ENCODE data around the gene C1orf167.
A peak's percentile ranks its signal among the peaks of the same experiment; 100 is the strongest.

Gene C1orf167

DNA sequence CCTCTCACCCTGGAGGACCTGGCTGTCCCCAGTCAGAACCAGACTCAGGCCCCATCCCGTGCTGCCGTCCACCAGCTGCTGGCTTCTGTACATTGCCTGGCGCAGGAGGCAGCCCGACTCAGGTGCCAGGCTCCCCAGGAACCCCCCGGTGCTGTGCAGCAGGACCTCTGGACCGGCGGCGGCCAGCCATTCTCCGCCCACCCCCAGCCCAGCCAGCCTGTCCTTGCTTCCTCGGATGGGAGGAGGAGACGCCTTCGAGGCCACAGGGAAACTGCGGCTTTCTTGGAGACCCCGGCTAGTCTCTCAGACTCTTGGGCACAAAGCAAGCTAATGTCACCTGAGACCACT lies 4.4 kb downstream of the C1orf167 start:
- no peak for DNase-seq

DNA sequence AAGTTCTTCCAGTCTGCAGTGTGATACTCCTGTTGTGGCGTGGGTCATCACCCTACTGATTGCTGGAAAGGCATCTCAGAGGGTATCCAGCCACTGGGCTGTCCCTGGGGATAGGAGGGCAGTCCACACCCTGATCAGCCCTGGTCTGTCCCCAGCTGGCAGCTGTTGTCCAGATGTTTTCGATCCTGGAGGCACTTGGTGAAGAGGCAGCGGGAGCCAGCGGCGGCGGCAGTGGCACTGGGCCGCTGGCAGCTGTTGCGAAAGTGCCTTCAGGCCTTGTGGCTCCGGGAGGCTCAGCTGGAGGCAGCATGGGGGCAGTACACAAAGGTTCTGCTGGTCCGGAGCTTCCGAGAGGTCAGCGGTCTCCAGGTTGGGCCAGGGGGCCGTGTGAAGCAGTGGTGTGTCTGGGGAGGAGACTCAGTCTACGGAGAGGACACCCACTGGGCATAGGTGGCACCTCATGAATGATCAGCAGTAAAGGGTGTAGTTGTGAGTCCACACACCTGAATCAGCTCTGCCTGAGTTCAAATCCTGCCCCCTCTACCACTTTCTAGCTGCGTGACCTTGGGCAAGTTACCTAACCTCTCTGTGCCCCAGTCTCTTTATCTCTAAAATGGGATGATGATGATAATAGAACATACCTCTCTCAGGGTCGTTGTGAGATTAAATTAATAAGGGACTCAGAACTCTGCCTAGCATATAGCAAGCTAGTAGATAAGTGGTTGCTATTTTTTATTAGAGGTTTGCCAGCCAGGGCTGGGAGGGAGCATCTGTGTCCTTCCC lies 6.1 kb downstream of the C1orf167 start:
- no peak for DNase-seq

DNA sequence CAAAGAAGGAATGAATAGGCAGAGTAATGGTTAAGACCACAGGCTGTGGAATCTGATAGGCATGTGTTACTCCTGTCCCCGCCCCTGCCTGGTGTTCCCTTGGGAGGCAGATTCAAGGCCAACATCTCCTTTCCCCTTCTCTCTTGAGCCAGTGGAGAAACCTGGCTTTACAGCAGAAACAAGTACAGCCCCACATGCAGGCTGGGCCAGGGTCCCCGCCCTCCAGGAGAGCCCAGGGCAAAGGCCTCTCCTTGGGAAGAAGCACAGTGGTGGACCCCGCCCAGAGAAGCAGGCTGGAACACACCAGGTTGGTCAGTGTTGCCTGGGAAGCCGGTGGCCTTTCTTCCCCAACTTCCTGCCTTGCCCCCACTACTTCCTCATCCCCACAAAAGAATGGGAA lies 6.8 kb downstream of the C1orf167 start:
- no peak for DNase-seq

DNA sequence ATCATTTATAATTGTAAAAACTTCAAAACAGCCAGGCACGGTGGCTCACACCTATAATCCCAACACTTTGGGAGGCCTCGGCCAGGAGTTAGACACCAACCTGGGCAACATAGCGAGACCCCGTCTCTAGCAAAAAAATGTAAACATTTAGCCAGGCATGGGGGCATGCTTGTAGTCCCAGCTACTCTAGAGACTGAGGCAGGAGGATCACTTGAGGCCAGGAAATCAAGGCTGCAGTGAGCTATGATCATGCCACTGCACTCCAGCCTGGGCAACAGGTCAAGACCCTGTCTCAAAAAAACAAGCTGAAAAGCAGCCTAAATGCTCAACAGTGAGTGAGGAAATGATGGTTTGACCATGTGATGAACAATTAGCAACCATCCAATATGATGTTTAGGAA lies 7.3 kb downstream of the C1orf167 start:
- no peak for DNase-seq

DNA sequence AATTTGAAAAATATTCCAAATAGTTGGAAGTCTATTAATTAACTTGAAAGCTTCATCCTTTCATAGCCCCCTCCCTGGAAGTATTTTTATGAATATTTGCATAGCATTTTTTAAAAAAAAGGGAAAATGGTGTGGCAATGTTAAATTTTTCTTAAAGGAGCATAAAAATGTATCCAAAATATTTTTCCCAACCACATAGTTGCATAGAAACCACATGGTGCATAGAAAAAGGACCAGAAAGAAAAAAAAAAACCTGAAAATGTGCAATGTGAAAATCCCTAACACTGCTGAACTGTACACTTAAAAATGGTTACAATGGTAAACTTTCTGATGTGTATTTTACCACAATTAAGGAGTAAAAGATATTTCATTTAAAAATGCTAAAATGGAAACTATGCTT lies 8.0 kb downstream of the C1orf167 start:
- DNase-seq: no peak

DNA sequence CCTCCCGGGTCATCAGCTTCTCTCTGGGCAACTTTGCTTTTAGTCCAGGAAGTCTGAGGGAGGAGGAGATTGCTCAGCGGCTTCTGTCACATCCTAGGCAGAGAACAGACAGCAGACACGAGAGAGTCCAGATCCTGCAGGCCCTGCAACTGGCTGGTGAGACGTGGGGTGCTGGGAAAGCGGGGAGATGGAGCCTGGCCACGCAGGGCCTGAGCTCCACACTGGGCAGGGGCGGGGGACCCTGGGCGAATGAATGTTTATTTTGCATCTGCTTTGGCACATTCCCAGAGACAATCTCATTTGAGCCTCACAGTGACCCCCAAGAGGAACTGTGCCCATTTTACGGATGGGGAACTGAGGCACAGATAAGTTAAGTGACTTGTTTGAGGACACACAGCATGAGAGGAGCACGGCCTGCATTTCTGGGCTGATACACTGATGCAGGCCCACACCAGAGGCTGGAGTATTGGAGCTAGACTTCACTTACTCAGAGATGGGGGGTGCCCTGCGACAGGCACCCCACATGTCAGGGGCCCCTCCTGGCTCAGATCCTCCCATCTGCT lies 9.6 kb downstream of the C1orf167 start:
- DNase-seq: no peak

DNA sequence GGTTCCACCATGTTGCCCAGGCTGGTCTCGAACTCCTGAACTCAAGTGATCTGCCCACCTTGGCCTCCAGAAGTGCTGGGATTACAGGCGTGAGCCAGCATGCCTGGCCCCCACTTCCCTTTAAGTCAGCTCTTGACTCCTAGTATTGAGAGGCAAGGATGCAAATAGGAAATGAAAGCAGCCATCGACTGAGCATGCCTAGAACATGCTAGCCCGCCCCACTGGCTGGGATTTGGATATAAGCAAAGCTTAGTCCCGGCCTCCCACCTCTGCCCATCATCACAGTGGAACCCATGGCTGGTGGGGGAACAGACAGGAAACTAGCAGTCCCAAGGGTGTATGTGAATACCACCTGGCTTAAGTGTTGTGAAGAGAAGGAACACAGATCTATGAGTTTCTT lies 10.5 kb downstream of the C1orf167 start:
- no peak for DNase-seq

DNA sequence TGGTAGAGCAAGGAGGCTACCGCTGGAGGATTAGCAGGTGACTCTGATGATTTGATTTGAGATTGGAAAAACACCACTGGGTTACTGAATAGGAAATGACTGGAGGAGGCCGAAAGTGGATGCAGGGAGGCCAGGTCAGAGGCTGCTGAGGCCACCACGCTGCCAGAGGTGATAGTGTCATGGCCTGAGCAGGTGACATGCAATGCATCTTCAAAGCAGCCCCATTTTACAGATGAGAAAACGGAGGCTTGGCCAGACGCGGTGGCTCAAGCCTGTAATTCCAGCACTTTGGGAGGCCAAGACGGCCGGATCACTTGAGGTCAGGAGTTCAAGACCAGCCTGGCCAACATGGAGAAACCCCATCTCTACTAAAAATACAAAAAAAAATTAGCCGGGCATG lies 12.8 kb downstream of the C1orf167 start:
- DNase-seq: no peak

DNA sequence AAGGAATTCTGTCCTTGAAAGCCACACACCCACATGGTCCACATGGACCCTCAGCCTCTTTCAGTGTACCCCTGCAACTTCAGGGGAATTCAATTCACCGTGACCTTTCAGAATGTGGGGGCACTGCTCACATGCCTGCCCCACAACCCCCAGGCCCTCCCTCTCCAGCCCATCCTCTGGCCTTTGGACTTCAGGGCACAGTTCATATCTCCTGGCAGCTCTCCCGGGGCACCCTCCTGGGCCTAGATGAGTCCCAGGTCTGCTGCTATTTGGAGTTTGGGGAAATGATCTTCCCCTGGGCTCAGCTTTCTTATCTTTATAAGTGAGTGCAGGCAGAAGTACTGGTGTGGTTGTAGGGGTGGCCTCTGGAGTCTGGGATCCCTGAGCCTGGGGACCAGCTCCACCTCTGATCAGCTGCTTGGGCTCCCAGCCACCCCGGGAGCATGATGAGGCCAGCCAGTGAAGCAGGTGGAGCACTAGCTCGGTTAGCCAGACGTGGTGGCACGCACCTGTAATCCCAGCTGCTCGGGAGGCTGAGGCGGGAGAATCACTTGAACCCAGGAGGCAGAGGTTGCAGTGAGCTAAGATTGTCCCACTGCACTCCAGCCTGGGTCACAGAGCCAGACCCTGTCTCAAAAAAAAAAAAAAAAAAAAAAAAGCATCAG lies 15.8 kb downstream of the C1orf167 start:
- no peak for DNase-seq

DNA sequence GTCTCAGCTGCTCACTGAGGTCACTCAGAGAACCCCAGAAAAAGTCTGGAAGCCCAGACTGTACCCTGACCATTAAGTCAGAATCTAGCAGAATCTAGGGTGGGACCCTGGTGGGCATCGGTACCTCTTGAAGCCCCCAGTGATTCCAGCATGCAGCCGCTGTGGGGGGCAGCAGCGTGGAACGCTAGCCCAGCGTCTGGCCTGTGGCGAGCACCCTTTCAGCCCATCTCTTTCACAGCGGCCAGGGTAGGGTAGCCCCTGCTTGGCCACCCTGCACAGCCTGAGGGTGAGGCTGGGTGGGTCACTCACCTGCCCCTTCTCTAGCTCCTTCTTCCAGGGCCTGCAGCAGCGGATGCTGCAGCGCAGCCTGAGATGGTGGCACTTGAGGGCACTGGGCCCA lies 16.3 kb downstream of the C1orf167 start:
- DNase-seq: no peak

DNA sequence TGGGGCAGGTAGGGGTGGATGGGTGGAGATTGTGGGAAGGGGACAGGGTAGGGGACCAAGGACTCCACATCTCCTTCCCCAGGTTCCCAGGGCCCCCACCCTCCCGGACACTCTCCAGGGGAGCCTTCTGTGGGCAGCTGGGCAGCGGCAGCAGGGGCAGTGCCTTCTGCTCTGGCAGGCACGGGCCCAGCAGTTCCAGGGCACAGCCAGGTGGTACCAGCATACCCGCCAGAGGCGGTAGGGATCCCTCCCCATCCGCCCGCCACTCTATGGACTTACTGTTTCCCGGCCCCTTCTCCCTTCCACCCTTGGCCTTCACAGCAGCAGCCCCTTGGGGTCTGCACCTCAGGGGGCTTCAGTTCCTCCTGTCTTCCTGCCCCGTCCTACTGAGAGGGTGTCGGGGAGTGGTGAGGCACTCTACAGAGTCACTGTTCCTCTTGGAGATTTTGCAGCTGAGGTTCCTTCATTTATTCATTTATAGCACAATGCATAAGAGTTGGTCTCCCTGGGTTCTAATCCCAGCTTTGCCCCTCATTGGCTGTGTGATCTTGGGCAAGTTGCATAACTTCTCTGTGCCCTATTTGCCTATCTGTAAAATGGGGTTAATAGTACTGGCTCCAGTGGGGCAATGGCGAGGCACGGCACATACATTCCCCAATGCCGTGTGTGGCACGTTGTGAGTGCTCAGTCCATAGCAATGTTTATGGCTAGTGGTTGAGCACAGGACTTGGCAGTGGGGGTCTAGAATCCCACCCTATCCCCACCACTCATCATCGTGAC lies 17.0 kb downstream of the C1orf167 start:
- no peak for DNase-seq

DNA sequence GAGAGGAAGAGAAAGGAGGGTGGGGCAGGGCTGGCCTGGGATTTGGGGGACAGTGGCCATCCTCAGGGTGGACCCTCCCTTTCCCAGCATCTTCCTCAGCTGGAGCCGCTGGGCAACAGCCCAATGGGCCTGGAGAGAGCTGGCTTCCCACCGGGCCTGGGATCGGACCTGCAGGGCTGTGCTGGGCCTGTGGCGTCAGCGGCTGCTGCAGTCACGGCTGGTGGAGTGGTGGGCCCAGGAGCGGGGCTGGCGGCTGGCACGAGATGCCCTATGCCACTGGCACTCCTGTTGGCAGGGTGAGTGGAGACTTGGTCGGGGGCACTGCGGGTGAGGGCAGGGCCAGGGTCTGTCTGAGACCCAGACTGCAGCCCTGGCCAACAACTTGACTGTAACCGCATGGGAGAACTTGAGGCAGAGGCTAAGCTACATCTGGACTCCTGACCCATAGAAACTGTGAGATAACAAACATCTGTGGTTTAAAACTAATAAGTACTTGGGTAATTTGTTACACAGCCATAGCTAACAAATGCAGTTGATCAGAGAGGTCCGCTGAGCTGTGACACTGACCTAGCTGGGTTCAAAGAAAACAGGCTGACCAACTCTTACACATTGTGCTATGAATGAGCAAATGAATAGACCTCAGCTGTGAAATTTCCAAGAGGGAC lies 17.9 kb downstream of the C1orf167 start:
- no peak for DNase-seq

DNA sequence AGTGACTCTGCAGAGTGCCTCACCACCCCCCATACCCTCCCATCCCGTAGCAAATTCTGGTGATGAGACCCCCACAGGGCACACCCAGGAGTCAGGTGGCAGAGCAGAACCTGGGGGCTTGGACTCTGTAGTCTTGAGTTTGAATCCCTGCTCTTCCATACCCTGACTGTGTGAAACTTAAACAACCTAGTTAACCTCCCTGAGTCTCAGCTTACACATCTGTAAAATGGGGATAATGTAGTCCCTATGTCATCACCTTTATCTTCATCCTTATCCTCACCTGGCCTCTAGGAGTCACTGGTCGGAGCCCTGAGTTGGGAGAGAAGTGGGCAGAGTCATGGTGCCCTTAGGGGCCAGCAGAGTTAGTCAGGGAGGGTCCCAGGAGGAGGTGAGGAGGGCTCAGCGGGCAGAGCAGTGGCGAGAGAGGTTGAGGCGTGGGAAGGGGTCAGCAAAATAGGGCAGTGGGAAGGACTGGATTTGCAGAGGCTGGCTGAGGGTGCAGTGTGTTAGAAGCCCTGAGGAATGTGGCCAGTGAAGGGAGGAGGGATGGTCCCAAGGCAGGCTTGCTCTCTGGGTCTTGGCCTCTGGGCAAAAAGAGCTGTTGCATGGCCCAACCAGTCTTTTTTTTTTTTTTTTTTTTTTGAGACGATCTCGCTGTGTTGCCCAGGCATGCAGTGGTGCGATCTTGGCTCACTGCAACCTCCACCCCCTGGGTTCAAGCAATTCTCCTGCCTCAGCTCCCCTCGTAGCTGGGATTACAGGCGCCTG lies 18.6 kb downstream of the C1orf167 start:
- DNase-seq: no peak

DNA sequence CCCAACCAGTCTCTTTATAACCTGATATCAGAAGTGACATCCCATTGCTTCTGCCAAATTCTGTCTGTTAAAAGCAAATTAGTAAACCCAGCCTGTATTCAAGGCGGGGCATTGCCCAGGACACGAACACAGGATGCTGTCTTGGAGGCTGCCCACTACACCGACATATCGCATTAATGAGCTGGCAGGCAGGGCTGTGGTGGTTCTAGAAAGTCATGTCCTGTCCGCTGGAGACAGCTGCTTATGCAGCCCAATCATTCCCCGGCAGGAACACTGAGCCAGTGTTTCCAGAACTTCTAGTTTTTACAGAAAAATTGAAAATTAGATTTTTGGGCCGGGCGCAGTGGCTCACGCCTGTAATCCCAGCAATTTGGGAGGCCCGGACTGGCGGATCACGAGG lies 19.3 kb downstream of the C1orf167 start:
- DNase-seq: no peak

DNA sequence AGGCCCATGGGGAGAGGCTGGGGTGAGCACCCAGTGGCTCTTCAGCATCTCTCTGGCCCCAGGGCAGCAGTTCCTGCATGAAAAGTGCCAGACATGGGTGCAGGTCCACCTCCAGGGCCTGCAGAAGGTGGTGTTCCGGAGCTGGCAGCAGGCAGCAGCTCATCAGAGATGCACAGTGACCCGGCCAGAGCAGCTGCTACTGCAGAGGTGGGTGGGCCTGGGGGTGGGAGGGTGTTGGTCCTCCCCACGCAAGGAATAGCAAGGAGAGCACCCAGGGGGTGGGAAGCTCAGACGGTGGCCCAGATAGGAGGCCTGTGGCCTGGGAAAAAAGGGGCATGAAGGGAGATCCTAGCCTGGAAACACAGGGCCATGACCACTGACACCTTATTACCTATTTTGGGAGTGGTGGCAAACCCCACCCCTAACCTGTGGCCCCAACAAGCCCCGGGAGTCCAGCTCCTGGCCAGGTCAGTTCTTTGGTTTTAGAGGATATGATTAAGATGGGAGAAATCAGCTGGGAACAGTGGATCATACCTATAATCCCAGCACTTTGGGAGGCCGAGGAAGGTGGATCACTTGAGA lies 20.2 kb downstream of the C1orf167 start:
- no peak for DNase-seq

DNA sequence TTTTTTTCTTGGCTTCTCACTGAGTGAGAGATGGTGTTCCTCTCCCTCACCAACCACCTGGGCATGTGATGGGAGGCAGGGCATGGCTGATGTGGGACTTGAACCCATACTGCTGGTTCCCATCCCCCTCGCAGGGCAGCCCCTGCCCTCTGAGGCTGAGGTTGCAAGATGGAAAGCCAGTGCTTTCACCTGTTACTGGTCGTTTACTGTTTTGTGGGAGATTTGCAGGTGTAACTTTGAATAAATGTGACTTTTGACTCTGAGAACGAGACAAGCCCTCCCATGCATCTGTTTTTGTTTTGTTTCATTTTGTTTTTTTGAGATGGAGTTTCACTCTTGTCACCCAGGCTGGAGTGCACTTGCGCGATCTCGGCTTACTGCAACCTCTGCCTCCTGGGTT lies 21.6 kb downstream of the C1orf167 start:
- DNase-seq: no peak

DNA sequence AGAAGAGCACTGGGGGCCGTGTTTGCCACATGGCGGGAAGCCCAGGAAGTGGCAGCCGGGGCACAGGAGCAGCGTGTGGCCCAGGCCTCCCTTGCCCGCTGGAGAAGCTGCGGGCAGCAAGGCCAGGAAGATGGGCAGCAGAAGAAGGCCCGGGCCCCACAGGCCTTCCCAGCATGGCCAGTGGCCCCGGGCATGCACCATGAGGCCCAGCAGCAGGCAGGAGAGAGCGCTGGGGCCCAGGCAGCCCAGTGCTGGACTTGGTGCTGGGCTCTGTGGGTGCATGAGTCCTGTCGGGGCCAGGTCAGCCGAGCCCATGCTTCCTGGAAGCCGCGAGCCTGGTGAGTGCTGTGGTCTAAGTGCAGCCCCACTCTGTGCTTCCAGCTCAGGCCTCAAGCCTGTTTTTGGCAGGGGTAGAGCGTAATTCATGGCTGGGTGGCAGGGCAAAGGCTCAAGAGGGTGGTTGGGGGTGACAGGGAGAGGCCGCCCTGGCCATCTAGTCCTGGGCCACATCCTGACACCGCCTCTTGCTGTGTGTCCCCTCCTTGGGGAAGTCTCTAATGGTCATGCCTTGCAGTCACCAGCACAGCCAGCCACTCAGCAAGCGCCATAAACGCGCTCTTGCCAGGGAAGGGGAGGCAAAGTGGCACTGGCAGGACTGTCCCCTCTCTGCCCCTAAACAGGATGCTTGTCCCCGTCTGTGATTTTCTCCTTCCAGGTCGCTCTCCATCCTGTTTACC lies 22.4 kb downstream of the C1orf167 start:
- no peak for DNase-seq

DNA sequence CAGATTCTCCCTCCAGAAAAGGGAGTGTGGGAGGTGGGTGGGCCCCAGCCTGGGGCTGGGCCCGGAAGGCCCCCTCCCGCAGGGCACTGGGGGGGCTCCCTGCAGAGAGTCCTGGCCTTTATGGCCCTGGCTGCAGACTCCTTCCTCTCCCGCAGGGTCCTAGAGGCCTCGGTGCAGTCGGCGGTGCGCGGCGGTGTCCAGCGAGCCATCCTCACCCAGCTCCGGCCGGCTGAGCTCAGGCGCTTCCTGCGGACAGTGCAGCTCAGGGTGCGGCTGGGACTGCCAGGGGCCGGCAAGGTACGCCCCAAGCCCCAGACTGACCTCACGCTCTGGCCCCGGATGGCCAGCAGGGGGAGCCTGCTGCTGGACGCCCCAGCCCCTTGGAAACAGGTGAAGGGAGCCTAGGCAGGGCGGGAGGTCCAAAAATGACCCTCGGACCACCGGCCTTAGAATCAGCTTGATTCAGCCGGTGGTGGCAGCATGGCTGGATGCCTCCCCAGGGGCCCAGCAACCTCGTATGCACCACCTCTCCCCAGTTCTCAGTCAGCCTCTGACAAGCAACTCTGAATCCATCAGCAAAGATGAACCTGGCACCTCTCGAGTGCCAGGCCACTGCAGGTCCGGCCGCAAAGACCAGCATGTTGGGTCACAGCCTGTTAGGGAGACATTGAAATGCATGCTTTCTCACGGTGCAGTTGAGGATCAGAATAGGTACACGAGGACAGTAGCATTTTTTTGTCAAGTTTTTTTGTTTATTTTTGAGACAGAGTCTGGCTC lies 23.2 kb downstream of the C1orf167 start:
- DNase-seq: peak; percentile 70

DNA sequence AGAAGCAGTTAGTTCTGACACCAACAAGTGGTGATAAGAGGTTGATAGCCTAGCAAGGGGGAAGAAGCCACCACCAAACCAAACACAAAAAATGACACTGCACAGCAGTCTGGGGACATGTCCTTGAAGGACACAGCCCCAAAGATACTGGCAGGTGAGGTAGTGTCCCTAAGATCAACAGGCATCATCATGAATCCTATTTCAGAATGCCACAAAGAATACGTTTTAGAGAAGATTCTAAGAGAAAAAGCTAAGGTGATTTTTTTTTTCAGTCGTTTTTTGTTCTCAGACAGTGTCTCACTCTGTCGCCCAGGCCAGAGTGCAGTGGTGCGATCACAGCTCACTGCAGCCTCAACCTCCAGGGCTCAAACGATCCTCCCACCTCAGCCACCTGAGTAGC lies 24.2 kb downstream of the C1orf167 start:
- DNase-seq: no peak

DNA sequence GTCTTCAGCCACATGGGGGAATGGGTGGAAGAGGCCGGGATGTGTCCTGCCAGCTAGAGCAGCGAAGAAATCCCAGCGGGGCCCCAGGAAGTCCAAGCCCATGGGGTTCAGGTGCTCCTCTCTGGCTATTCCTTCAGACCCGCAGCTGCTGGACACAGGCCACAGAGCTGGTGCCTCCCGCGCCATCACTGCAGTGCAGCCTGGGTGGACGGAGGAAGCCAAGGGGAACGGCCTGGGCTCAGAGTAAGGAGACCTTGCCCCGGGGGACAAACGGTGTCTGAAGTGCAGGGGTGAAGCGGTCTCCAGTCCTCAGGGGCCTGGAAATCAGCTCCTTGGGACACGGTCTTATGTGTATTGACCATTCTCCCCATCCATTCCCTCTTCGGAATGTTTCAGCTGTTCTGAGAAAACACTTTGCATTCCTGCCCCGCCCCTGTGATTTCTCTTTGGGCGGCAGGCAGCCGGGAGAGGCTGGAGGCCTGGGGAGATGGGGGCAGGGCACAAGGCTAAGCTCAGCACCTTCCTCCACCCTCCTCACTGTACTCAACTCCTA lies 25.3 kb downstream of the C1orf167 start:
- no peak for DNase-seq
